K562 (cell line): Measurements from ENCODE around the gene RNFT1. TPM values are rescaled to one million over a fixed set of nuclear protein-coding genes. Genes with fewer than 3 reads are reported as not detected.

Experiments used
- ARID1B ChIP-seq: fragments of 450-650 bp; IDR thresholded peaks from 2 replicates; pipeline ENCODE4 v1.6.1; 2016; ENCODE audit warnings: antibody characterized with exemption, mild to moderate bottlenecking, inconsistent platforms
- BACH1 ChIP-seq: fragments of 200-800 bp; sonication (Bioruptor generic); IDR thresholded peaks from 2 replicates; pipeline ENCODE4 v1.6.1; 2016; ENCODE audit warnings: missing genetic modification characterization, missing compliant biosample characterization
- CBX3 ChIP-seq, 2 experiments: IDR thresholded peaks; 1 replicate in 1 of 2; 2 replicates in 1 of 2; pipeline ENCODE4 v1.6.1; 2012; ENCODE audit warnings: inconsistent platforms in 2 of 2, low read length in 2 of 2, borderline replicate concordance in 1 of 2, control low read depth in 1 of 2
- CREB3 ChIP-seq: fragments of 450-650 bp; conservative IDR thresholded peaks from 2 replicates; pipeline ENCODE4 v1.6.1; 2016; ENCODE audit warnings: missing genetic modification characterization, low read depth, mild to moderate bottlenecking, missing compliant biosample characterization, moderate library complexity
- CTBP1 ChIP-seq: fragments of 450-650 bp; IDR thresholded peaks from 2 replicates; pipeline ENCODE4 v1.6.1; 2016; ENCODE audit warnings: borderline replicate concordance
- FOXJ3 ChIP-seq: sonication (generic); formaldehyde crosslinking; IDR thresholded peaks from 2 replicates; pipeline ENCODE4 v1.4.0; 2020; ENCODE audit warnings: mild to moderate bottlenecking, missing genetic modification reagents
- FOXK2 ChIP-seq, 2 experiments: fragments of 450-650 bp; IDR thresholded peaks in 1 of 2; conservative IDR thresholded peaks in 1 of 2; 2 replicates each; pipeline ENCODE4 v1.6.1; 2016; ENCODE audit warnings: low read depth in 2 of 2, mild to moderate bottlenecking in 1 of 2
- MAZ ChIP-seq, 2 experiments: fragments of 450-650 bp in 1 of 2; sonication (generic) in 1 of 2; formaldehyde crosslinking; IDR thresholded peaks in 1 of 2; conservative IDR thresholded peaks in 1 of 2; 2 replicates each; pipeline versions ENCODE4 v1.4.0 to v1.5.0; 2020; ENCODE audit warnings: mild to moderate bottlenecking in 1 of 2, missing genetic modification reagents in 1 of 2
- MITF ChIP-seq: IDR thresholded peaks from 2 replicates; pipeline ENCODE4 v1.6.1; 2014; ENCODE audit warnings: antibody characterized with exemption
- MTA3 ChIP-seq: fragments of 450-650 bp; formaldehyde crosslinking; IDR thresholded peaks from 2 replicates; pipeline ENCODE4 v1.6.1; 2017; ENCODE audit warnings: mild to moderate bottlenecking, borderline replicate concordance
- NCOA6 ChIP-seq: fragments of 450-650 bp; IDR thresholded peaks from 2 replicates; pipeline ENCODE4 v1.6.1; 2017; ENCODE audit warnings: mild to moderate bottlenecking
- NFE2 ChIP-seq: IDR thresholded peaks from 2 replicates; pipeline ENCODE4 v1.6.1; 2014; ENCODE audit warnings: antibody characterized with exemption, low read depth
- NR1H2 ChIP-seq: sonication (generic); formaldehyde crosslinking; IDR thresholded peaks from 2 replicates; pipeline ENCODE4 v1.4.0; 2020; ENCODE audit warnings: mild to moderate bottlenecking, missing genetic modification reagents
- RBM14 ChIP-seq: fragments of 200-400 bp; formaldehyde crosslinking; IDR thresholded peaks from 2 replicates; pipeline ENCODE4 v1.6.1; 2018; ENCODE audit warnings: low read depth, mild to moderate bottlenecking, low read length, moderate library complexity, borderline replicate concordance; ENCODE audit not compliant: insufficient read depth
- SAFB ChIP-seq: fragments of 200-400 bp; formaldehyde crosslinking; IDR thresholded peaks from 2 replicates; pipeline ENCODE4 v1.6.1; 2017; ENCODE audit warnings: low read depth, low read length, borderline replicate concordance
- SIN3A ChIP-seq, 2 experiments: fragments of 150-350 bp in 1 of 2; IDR thresholded peaks; 2 replicates each; pipeline ENCODE4 v1.6.1; 2011 to 2016; ENCODE audit warnings: borderline replicate concordance in 2 of 2, low read depth in 2 of 2, low read length in 2 of 2, mild to moderate bottlenecking in 2 of 2, moderate library complexity in 2 of 2; ENCODE audit not compliant: control insufficient read depth in 1 of 2
- TARDBP ChIP-seq: fragments of 450-650 bp; IDR thresholded peaks from 2 replicates; pipeline ENCODE4 v1.6.1; 2016
- XRCC4 ChIP-seq: IDR thresholded peaks from one replicate; pipeline ENCODE4 v1.6.1; 2011; ENCODE audit not compliant: insufficient read depth, insufficient read length; ENCODE audit errors: extremely low read depth
- ZNF174 ChIP-seq: fragments of 250-450 bp; sonication (Bioruptor Pico); IDR thresholded peaks from 2 replicates; pipeline ENCODE4 v1.4.0; 2020; ENCODE audit warnings: mild to moderate bottlenecking
- ZNF184 ChIP-seq: sonication (generic); formaldehyde crosslinking; IDR thresholded peaks from 2 replicates; pipeline ENCODE4 v1.5.0; 2020; ENCODE audit warnings: missing genetic modification reagents
- ZNF3 ChIP-seq: fragments of 250-450 bp; sonication (Bioruptor Pico); IDR thresholded peaks from 2 replicates; pipeline ENCODE4 v1.5.0; 2021; ENCODE audit warnings: mild to moderate bottlenecking, moderate library complexity
- ZNF561 ChIP-seq: fragments of 450-650 bp; formaldehyde crosslinking; conservative IDR thresholded peaks from 2 replicates; pipeline ENCODE4 v1.4.0; 2020; ENCODE audit warnings: mild to moderate bottlenecking, moderate library complexity
- ZNF76 ChIP-seq: fragments of 250-450 bp; sonication (Bioruptor Pico); IDR thresholded peaks from 2 replicates; pipeline ENCODE4 v1.4.0; 2020; ENCODE audit warnings: mild to moderate bottlenecking, moderate library complexity, borderline replicate concordance
- polyA plus RNA-seq, 8 experiments: library from polyadenylated mRNA; depleted of rRNA in 4 of 8; stranded (reverse) in 5 of 8; unstranded in 3 of 8; fragments of >200 nt; fragmentation: Nextera tagmentation in 2 of 8; fragmentation: Illumina TruSeq in 1 of 8; extraction: Ambion mirVana in 2 of 8; extraction: Trizol in 1 of 8; gene quantifications; 2 replicates each; pipeline versions ENCODE4 v1.2.1 to v1.2.3, GENCODE V29; 2011 to 2014; ENCODE audit warnings: inconsistent platforms in 1 of 8, missing spikeins in 1 of 8
- total RNA-seq, 7 experiments: library from RNA; depleted of rRNA in 6 of 7; stranded (reverse); fragments of >200 nt in 6 of 7; fragmentation: Illumina TruSeq in 2 of 7; extraction: Trizol in 2 of 7; gene quantifications; 2 replicates each; pipeline versions ENCODE4 v1.2.1 to v1.2.3, GENCODE V29; 2011 to 2021; ENCODE audit warnings: low replicate concordance in 1 of 7
- TF ChIP-seq, protein P1 (sequence below): fragments of 450-650 bp; IDR thresholded peaks from 2 replicates; pipeline ENCODE4 v1.6.1; 2016; ENCODE audit warnings: mild to moderate bottlenecking

Gene RNFT1
- total and polyA plus RNA-seq, 9 of the 15 experiments (the other 6 are each of a cell fraction or from before 2014, with no cell fraction given), result 15.8 to 61.3 (median 23.5) TPM

DNA sequence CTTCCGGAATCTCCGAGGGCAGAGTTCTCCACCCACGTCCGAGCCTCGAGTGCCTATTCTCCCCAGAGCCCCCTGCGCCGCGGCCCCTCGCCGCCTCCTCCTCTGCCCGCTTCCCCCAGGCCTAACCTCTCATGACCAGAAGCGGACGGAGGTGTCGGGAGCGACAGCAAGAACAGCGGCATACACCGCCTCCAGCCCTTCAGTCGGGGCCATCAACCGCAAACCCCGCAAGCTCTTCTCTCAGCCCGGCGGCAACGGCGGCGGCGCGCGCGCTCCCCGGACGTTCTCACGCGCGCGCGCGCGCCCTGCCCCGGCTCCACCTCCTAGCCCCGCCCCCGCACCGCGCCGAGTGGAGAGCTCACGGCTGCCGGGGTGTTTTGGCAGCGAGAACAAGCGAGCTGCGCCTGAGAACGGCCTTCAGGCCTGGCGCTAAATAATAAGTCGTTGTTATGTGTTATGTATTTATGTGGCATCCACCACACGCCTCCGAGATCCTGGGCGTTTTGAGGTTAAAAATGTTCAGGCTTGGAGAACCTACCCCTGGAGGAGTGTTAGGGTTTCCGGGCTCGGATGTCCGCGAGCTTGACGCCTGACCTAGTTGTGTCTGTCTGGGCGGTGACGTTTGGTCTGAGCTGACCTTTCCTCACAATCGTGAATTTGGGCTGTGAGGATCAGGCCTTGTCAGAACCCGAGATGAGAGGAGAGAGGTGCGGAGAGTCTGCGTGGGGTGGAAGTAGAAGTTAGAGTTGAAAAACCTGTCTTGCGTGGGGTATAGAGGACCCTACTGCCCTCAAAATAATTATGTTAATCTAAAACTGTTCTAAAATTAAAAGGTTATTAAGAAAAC, at the start of gene RNFT1 (continued):
- TF ChIP-seq ZNF561 (CRISPR knock-in tag) (no peak), MAZ (CRISPR knock-in tag; conservative IDR thresholded peaks at IDR 0.05 in 1 of 2, IDR thresholded peaks at IDR 0.05 in 1 of 2) (peak; percentile 80 to 83), NFE2 (no peak; the same call in 1 of the 2 replicates), MTA3 (0 out of 2 replicates have a peak, but pooled peaks have one; percentile 55), SIN3A (IDR thresholded peaks at IDR 0.05; ENCODE audit: borderline replicate concordance in 2 of 2, control insufficient read depth in 1 of 2, low read depth in 2 of 2, low read length in 2 of 2) (peak in 1 of 2 experiments; percentile 39; a peak in 2 of 4 replicates), BACH1 (tag) (no peak), MITF (no peak; the same call in 1 of the 2 replicates), RBM14 (no peak), NR1H2 (no peak), CBX3 (IDR thresholded peaks at IDR 0.05; ENCODE audit: borderline replicate concordance in 1 of 2, low read length in 2 of 2) (no peak; a peak in 1 of 3 replicates), ARID1B (peak; percentile 52; the same call in 1 of the 2 replicates), NCOA6 (peak; percentile 85), SAFB (no peak), ZNF76 (no peak), CREB3 (0 out of 2 replicates have a peak, but pooled peaks have one; percentile 52), FOXK2 (conservative IDR thresholded peaks at IDR 0.05 in 1 of 2, IDR thresholded peaks at IDR 0.05 in 1 of 2; ENCODE audit: low read depth in 2 of 2) (peak; percentile 59 to 98; a peak in 3 of 4 replicates), ZNF184 (CRISPR knock-in tag) (no peak), XRCC4 (no peak), ZNF3 (CRISPR knock-in tag) (no peak), FOXJ3 (CRISPR knock-in tag) (no peak), TARDBP (peak; percentile 76), ZNF174 (CRISPR knock-in tag) (no peak), CTBP1 (peak; percentile 80)
- TF ChIP-seq, protein P1, sequence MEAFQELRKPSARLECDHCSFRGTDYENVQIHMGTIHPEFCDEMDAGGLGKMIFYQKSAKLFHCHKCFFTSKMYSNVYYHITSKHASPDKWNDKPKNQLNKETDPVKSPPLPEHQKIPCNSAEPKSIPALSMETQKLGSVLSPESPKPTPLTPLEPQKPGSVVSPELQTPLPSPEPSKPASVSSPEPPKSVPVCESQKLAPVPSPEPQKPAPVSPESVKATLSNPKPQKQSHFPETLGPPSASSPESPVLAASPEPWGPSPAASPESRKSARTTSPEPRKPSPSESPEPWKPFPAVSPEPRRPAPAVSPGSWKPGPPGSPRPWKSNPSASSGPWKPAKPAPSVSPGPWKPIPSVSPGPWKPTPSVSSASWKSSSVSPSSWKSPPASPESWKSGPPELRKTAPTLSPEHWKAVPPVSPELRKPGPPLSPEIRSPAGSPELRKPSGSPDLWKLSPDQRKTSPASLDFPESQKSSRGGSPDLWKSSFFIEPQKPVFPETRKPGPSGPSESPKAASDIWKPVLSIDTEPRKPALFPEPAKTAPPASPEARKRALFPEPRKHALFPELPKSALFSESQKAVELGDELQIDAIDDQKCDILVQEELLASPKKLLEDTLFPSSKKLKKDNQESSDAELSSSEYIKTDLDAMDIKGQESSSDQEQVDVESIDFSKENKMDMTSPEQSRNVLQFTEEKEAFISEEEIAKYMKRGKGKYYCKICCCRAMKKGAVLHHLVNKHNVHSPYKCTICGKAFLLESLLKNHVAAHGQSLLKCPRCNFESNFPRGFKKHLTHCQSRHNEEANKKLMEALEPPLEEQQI, result no peak; the same call in 1 of the 2 replicates
